Measurements from ENCODE around the gene LPGAT1. TPM values are rescaled to one million over a fixed set of nuclear protein-coding genes. Genes with fewer than 3 reads are reported as not detected.

The LPGAT1 gene
- total RNA-seq, 3 donors from 2014 or later (not counting 1 experiment from before 2014, with no cell fraction given): 58.6 to 76.3 (median 71.5) TPM

DNA sequence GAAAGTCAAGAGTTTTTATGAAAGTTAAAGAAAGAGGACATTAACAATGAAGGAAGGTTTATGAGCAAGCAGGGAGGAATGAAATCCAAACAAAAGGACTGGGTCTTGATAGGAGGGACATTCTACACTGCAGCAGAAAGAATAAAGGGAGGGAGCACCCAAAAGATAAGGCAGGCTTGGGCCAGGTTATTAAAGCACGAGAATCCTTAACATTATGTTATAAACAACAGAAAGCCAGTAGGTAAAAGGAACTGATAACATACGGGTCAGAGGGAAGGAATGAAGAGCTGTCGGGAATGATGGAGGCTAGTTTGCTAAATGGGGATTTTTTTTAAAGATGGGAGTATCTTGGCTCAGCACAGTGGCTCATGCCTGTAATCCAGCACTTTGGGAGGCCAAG lies 19.4 kb downstream of the LPGAT1 start:
- Mint-ChIP-seq H3K4me1 (peaks cover 11 to 28% of the 10 kb centered on the region in 2 donors), H3K4me3 (no peak overlapping the region), H3K9me3 (no peaks in the 10 kb centered on the region), H3K27ac (no peak overlapping the region), H3K36me3 (peaks cover 19% of the 10 kb centered on the region), H3K27me3 (ENCODE audit: low read depth in 2 of 2) (no peaks in the 10 kb centered on the region)
- H3K36me3 ChIP-seq (ENCODE audit: control insufficient read depth, insufficient read depth, low read length): peaks cover 11% of the 10 kb centered on the region
- no peaks in the 10 kb centered on the region for H3K9me3 ChIP-seq (ENCODE audit: control insufficient read depth, insufficient read depth, low read length)
- ATAC-seq (no peak), DNase-seq (no peak)
- H3K27ac ChIP-seq (ENCODE audit: low read length): no peak overlapping the region
- H3K4me3 ChIP-seq (ENCODE audit: low read length): no peak overlapping the region
- WGBS (ENCODE audit: insufficient coverage): 98% methylated on average over 2 of the region's 3 CpGs
- H3K27me3 ChIP-seq (ENCODE audit: control insufficient read depth, insufficient read depth, low read length): no peaks in the 10 kb centered on the region
- TF ChIP-seq, protein P1, sequence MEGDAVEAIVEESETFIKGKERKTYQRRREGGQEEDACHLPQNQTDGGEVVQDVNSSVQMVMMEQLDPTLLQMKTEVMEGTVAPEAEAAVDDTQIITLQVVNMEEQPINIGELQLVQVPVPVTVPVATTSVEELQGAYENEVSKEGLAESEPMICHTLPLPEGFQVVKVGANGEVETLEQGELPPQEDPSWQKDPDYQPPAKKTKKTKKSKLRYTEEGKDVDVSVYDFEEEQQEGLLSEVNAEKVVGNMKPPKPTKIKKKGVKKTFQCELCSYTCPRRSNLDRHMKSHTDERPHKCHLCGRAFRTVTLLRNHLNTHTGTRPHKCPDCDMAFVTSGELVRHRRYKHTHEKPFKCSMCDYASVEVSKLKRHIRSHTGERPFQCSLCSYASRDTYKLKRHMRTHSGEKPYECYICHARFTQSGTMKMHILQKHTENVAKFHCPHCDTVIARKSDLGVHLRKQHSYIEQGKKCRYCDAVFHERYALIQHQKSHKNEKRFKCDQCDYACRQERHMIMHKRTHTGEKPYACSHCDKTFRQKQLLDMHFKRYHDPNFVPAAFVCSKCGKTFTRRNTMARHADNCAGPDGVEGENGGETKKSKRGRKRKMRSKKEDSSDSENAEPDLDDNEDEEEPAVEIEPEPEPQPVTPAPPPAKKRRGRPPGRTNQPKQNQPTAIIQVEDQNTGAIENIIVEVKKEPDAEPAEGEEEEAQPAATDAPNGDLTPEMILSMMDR (IDR thresholded peaks at IDR 0.05): no peak
- no peaks in the 10 kb centered on the region for H3K4me1 ChIP-seq (ENCODE audit: control insufficient read depth, insufficient read depth, low read length)
- intact Hi-C loops (cut with micrococcal nuclease): no loop called here

DNA sequence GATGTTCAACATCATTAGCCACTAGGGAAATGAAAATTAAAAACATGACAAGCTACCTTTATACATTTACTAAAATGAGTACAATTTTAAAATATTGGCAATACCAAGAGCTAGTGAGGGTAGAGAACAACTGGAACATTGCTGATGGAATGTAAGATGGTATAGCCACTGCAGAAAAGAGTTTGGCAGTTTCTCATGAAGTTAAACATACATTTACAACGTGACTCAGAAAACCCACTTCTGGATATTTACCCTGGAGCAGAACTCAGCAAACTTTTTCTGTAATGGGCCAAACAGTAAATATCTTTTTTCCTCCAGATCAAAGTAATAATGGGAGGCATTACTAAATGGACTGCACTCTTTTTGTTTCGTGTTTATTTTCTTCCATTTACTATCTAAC lies 22.1 kb downstream of the LPGAT1 start:
- no peak overlapping the region for H3K4me3 ChIP-seq (ENCODE audit: low read length)
- peaks cover 17% of the 10 kb centered on the region for H3K36me3 ChIP-seq (ENCODE audit: control insufficient read depth, insufficient read depth, low read length)
- 94% methylated on average over 2 of the region's 2 CpGs for WGBS (ENCODE audit: insufficient coverage)
- no peaks in the 10 kb centered on the region for H3K9me3 ChIP-seq (ENCODE audit: control insufficient read depth, insufficient read depth, low read length)
- TF ChIP-seq, protein P1 (IDR thresholded peaks at IDR 0.05): no peak
- Mint-ChIP-seq H3K27me3 (ENCODE audit: low read depth in 2 of 2) (no peaks in the 10 kb centered on the region), H3K27ac (no peak overlapping the region), H3K4me3 (no peak overlapping the region), H3K4me1 (peaks cover 11 to 28% of the 10 kb centered on the region in 2 donors), H3K9me3 (no peaks in the 10 kb centered on the region), H3K36me3 (peaks cover 25% of the 10 kb centered on the region)
- H3K27me3 ChIP-seq (ENCODE audit: control insufficient read depth, insufficient read depth, low read length): no peaks in the 10 kb centered on the region
- no peak for ATAC-seq
- DNase-seq: no peak
- intact Hi-C loops (cut with micrococcal nuclease): no loop called here
- H3K27ac ChIP-seq (ENCODE audit: low read length): no peak overlapping the region
- H3K4me1 ChIP-seq (ENCODE audit: control insufficient read depth, insufficient read depth, low read length): no peaks in the 10 kb centered on the region

DNA sequence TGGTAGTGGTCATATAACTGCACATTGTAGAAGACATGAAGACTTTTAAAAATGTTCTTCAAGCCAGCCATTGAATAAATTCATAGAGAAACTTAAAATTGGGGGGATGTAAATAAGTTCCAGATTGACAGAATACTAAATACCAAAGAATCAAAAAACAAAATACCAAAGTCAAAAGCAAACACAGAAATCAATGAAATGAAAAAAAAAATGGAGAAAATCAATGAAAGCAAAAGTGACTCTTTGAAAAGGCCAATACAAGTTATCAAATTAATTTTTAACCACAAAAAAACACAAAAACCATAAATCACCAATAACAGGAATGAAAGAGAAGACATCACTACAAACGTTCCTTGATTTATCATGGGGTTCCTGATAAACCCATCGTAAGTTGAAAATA lies 25.6 kb downstream of the LPGAT1 start:
- H3K27ac Mint-ChIP-seq: no peak overlapping the region

More for the DNA sequence above, 25.6 kb downstream of the LPGAT1 start:
- TF ChIP-seq, protein P1 (IDR thresholded peaks at IDR 0.05): no peak
- Mint-ChIP-seq H3K4me1 (peaks cover 26 to 36% of the 10 kb centered on the region in 2 donors), H3K4me3 (no peak overlapping the region), H3K27me3 (ENCODE audit: low read depth in 2 of 2) (no peaks in the 10 kb centered on the region), H3K36me3 (peaks cover 22% of the 10 kb centered on the region), H3K9me3 (no peaks in the 10 kb centered on the region)
- Histone ChIP-seq H3K36me3 (ENCODE audit: control insufficient read depth, insufficient read depth, low read length) (peaks cover 14% of the 10 kb centered on the region), H3K9me3 (ENCODE audit: control insufficient read depth, insufficient read depth, low read length) (peaks cover 3% of the 10 kb centered on the region), H3K4me3 (ENCODE audit: low read length) (no peak overlapping the region), H3K27me3 (ENCODE audit: control insufficient read depth, insufficient read depth, low read length) (no peaks in the 10 kb centered on the region), H3K27ac (ENCODE audit: low read length) (no peak overlapping the region), H3K4me1 (ENCODE audit: control insufficient read depth, insufficient read depth, low read length) (no peaks in the 10 kb centered on the region)
- no peak for ATAC-seq
- intact Hi-C loops (cut with micrococcal nuclease): no loop called here
- no peak for DNase-seq
- WGBS (ENCODE audit: insufficient coverage): no CpG with 5 or more reads among the region's 2 CpGs

All from natural killer cell (primary cell).